NCI-H748 (cell line): ENCODE measurements around the gene TSPAN11.

Source experiments
- DNase-seq: peaks from one replicate; lab custom pipeline; 2025; ENCODE audit not compliant: unreplicated experiment; lab: John Stamatoyannopoulos, UW

TSPAN11 gene

DNA sequence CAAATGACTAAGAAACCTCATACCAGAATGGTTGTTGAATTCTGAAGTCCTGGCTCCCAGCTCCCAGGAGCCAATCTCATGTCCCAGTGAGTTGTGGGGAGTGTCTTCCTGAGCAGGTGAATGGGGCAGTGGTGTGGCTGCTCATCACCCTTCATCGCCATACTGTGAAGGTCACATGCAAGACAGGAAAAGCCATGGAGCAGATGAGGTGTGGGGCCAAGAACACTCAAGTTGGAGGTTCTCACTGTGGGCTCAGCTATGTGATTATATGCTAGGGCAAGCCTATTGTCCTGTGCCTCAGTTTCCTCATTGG lies 16.6 kb upstream of the TSPAN11 start:
- no peak for DNase-seq

DNA sequence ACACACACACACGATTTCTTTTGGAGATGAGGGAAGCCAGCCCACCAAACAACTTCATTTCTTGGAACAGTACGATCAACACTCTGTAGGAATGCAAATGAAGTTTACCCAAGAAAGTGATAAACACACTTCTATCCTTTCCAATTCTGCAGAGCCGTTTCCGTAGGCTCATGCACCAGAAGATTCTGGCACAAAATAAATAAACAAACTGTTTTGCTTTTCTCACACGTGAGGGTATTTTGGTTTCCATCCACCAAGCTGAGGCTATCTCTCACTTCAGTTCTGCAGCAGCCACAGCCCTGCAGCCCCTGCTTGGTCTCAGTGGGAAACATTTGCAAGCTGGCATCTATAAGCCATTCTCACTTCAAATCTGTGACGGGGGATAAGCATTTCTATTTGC lies 15.3 kb upstream of the TSPAN11 start:
- no peak for DNase-seq

DNA sequence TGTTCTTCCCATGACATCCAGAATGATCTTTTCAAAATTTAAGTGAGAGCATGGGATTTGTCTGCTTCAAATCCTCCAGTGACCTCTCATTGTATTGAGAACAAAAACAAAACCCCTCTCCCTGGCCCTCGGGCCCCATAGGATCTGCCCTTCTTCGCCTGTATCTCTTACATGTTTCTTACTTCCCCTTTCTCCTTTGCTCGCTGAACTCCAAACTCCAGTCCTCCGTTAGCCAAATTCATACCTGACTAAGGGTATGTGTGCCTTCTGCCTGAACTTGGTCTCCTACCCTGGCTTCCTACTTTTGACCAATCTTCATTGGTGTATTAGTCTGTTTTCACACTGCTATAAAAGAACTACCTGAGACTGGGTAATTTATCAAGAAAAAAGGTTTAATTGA lies 13.2 kb upstream of the TSPAN11 start:
- no peak for DNase-seq

DNA sequence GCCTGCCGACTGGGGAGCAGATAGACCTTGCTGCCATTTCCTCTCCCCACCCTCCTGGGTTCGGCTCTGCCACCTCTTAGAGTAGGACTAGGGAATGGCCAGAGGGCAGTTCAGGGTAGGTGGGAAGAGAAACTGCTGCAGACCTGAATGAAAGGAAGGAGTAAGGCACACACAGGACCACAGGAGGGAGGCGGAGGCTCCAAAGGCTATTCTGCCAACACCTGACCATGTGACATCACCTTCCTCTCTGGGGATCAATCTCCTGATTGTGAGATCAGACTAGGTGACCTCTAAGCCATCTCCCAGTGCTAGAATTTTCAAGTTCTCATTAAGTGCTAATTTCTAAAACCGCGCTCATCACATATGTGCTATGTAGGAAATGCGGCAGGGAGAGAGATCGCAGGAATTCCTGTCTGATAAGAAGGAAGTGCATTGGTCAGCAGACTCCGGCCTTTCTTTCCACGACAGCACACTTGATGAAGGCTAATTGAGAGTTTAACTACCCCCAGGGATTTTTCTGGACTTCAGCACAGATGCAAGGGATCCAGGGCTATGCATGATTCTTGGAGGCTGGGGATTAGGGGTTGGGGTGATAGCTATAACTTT lies 11.5 kb upstream of the TSPAN11 start:
- DNase-seq = no peak

DNA sequence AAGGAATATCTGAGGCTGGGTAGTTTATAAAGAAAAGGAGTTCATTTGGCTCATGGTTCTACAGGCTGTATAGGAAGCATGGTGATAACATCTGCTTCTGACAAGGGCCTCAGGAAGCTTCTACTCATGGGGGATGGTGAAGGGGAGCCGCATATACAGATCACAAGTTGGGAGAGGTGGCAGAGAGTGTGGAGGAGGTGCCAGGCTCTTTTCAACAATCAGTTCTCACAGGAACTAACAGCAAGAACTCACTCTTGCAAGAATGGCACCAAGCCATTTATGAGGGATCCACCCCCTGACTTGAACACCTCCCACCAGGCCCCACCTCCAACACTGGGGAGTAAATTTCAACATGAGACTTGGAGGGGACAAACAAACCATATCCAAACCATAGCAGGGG lies 3.5 kb upstream of the TSPAN11 start:
- DNase-seq = no peak

DNA sequence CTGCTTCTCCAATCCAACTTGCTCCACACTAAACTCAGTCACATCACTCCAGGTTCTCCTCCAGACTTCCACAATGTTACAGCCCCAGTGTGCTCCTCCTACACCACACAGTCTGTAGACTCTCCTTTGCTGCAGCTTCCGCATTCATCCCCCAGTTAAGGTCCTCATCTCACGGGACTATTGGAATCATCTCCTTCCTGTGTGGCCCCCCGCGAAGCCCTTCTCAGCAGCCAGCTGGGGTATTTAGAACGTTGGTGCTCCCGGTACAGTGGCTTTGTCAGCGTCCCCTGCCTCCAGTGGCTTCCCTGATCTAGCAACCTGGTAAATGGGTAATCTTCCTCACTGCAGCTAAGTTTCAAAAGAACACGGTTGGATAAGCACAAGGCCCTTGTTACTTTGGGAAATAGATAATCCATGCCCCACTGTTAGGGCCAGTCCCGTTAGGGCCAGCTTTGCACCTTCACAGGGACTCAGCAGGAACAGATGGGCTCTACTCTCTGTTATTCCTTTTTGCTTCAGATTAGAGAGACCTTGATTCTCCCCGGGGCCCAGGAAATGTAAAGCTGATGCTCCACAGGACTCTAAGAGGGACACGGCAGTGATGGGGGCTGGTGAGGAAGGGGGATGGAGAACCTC lies 823 bp upstream of the TSPAN11 start:
- no peak for DNase-seq

DNA sequence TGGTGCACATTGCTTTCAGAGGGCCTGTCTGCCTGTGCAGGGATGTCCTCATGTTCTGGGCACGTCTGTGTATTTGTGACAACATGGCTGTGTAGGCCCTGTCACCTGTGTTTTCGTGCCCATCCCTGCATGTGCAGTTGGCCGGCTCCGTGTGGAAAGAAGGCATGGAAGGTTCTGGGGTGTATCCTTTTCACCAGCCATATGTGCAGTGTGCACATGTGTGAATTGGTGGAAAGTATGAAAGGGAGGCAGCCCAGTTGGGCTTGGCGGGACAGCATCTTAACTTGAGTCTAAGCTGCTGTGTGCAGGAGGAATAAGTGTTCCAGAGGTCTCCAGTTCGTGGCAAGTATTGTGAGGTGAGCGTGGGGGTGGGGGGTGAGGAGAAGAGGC lies 669 bp downstream of the TSPAN11 start:
- DNase-seq = no peak

DNA sequence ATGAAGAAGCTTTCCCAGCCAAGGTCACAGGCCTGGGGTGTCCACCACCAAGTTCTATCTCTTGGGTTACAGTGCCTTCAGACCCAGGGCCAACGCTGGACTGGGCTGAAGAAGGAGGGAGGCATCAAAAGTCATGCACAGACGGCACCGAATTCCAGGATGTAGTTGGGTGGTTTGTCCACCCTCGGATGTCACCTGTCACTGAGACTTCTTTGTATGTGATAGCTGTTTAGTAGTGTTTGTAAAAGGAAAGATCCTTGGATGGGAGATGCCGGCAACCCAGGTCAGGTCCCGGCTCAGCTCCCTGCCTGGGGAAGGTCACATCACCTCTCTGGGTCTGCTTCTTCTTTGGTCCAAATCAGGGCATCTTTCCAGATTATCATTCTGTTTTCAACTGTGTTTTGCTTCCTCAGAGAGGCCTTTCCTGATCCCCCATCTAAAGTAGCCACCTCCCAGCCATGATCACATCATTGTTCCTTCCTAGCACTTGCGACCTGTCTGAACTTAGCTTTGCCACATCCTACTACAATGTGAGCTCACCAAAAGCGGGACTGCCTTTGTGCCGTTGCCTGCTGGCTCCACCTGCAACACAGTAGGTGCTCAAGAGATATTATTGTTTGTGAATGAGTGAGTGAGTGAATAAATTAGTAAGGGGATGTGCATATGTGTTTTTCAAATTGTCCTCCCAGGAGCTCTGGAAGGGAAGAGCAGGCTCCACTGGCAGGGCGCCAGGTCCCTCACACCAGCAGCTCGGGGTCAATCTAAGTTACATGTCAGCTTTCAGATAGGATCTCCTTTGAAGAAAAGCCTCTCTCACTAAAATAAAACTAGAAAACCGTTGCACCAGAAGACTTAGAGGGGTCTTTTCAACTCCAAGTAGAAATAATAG lies 2.1 kb downstream of the TSPAN11 start:
- peak; percentile 61 for DNase-seq

DNA sequence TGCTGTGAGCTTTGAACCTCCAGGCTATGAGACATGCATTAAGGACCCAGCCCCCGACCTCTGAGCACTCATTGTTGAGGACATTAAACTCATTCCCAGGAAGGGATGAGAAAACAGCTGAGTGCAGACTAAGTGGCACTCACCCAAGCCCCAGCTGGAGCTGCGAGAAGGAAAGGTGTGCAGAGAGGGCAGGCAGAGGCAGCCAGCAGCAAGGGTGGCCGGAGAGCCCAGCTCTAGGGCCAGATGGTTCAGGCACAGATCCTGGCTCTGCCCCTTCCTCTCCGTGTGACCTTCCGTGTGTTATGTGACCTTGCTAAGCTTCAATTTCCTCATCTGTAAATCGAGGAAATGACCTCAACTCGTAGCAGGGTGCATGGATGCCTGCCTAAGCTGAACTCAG lies 3.7 kb downstream of the TSPAN11 start:
- DNase-seq = no peak

DNA sequence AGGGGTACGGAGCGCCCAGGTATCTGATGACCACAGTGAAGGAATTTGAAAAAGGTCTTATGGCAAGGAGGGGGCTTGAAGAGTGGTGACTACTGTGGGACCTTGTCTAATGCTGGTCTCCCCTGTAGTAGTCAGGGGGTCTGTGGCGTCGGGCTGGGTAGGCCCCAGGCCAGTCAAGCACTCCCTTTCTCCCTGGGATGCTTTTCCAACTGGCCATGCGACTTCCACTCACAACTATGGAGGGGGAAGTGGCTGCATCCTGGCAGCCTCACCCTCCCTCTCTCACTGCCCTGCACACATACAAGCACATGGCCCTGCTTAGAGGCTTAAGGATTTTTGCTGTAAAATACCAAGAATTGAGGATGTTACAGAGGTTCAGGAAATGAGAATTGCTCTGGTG lies 4.1 kb downstream of the TSPAN11 start:
- no peak for DNase-seq

DNA sequence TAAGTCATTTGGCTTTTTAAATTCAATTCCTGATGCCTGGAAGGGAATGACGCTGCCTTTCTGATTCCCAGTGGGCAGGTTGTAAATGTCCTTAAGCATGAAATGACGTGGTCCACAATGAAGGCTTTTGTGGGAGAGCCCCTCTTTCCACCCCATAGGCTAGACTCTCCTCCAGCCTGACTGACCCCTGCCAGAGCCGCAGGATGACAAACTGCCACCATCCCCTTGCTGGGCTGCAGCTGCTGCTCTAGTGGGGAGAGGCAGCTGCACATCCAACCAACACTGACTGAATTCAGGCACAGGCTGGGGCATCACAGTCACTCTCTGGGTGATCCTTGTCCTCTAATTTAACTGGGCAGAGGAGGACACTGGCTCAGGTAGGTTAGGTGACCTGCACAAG lies 6.3 kb downstream of the TSPAN11 start:
- DNase-seq = no peak

DNA sequence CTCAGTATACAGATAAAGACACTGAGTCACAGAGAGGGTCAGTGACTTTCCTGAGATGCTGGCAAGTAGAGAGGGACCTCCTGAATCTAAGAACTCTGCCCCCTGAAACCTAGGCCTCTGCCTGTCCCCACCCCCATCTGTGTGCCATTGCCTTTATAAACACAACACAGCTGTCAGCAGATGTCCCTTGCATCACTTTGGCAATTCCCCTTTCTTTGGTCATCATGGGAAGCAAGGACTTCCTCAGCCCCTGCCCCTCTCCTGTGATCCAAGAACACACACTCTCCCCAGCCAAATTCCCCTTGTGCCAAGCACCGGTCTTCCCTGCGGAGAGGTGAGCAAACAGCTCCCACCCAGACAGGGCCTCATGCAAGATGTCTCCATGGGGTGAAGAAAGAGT lies 8.3 kb downstream of the TSPAN11 start:
- DNase-seq = no peak

DNA sequence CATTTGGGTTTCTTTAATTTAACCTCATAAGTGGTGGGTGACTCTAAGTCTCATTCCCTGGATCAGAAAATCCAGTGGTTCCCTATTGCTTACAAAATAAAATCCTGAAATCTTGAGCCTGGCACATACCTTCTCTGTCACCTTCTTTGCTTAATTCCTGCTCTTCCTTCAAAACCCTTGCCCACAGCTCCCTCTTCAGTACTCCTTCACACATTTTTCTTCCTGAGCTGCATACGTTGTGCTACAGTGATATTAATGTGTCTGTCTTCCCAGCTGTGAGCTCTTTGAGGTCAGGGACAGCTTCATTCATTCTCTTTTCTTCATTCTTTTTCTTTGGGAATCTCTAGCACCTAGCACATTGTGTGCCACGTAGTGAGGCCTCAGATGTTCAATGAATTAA lies 9.5 kb downstream of the TSPAN11 start:
- no peak for DNase-seq

DNA sequence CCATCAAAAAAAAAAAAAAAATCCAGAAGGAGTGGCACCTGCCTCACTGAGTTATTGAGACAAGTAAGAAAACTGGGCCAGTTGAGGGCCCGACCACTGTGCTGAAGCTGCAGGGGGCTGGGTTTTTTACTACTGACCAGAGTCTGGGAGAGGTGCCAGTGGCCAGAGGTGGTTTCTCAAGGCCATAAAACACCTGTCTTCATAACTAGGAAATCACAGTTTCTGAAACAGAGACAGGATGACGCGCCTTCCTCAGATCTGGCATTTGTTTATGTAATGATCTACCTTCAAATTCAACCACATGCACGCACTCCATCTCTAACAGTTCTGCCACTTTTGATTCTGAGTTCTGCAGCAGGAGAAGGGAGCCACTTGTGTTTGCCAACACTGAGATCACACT lies 12.7 kb downstream of the TSPAN11 start:
- no peak for DNase-seq

DNA sequence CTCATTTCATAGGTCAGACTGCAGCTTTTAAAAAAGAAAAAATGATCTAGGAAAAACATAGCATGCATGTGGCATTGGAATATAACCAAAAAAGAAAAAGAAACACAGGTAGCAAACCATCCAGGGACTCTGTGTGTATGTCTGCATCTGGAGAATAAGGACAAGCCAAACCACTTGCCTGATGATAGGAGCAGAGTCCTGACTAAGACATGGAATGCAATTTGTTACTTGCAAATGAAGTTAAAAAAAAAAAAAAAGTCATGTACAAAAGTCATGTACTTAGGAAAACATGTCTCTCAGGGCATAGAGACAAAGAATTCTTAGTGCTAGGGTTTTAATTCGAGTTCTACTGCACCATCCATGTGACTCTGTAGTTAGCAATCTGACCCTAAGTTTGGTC lies 15.9 kb downstream of the TSPAN11 start:
- no peak for DNase-seq

DNA sequence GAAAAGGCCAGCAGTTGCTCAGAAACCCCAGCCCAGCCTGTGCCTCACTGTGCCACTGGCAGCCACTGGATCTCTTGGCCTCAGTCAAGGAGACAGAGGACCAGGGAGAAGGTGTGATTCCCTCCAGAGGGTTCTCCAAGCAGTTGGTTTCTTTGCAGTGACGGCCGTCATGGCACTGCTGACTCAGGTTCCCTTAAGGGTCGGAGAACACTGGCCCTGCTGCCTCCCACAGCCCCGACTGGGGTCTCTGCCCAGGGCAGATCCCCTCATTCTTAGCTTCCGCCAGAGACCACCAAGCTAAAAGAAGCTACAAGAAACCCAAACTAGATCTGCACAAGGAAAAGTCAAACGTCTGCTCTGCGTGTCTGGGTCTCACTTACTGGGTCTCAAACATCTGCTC lies 16.4 kb downstream of the TSPAN11 start:
- no peak for DNase-seq

DNA sequence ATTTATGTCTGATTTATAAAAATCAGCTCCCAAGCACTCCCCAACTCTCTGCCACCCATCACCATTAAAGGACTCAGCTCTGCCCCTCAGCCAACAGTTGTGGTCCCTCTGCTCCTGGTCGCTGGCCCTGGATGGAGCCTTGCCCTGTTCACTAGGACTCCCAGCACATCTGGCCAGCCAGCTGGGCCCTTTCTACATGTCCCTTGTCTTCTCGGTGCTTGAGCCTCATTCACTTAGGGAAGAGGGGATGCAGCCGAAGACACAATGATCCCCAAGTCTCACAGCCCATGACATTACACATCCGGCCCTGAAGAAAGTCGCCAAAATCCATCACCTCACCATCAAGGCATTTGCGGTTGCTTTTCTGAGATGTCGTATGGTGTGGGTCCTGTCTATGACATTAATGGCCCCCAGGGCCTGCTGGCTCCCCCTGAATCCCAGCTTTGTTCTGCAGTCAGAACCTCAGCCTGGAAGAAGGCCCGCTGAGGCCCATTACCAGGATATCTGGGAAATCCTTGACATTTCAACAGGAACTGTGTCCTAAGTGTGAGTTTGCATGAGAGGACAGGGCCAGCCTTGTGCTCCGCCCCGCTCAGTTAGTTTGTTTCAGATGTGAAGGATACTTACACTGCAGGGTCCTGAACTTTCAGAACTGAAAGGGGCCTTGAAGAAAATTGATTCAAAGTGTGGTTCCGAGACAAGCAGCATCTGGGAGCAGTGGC lies 19.1 kb downstream of the TSPAN11 start:
- DNase-seq = no peak

DNA sequence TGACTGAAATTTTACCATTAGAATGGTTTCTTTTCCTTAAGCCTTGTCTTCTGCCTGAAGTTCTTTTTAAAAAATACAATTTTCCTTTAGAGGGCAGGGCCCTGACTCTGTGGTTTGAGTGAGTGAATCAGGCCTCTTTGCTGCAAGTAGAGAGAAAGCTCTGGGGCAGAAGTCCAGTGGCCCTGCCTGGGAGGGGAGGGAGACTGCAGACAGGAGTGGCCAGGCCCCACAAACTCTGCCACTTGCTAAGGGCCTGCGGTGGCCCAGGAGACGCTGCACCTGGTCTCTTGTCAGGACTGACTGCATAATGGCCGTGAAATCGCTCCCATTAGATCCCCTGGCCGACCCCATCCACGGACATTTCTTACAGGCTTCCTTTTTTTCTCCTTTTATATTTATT lies 25.5 kb downstream of the TSPAN11 start:
- DNase-seq = no peak

DNA sequence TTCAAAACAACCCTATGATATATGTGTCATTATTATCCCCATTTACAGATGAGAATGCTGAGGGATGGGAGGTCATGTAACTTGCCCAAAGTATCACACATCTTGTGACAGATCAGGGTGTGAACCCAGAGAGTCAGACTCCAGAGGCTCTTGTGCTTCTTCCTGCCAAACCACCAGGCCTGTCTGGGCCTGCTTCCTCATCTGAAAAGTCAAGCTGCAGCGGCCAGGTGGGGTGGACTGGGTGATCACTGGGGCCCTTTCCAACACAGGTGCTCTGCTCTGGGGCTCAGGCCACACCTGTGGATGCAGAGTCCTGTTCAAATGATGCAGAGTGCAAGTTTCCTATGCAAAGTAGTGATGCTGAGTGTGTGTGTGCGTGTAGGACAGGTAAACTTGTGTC lies 26.7 kb downstream of the TSPAN11 start:
- DNase-seq = no peak

DNA sequence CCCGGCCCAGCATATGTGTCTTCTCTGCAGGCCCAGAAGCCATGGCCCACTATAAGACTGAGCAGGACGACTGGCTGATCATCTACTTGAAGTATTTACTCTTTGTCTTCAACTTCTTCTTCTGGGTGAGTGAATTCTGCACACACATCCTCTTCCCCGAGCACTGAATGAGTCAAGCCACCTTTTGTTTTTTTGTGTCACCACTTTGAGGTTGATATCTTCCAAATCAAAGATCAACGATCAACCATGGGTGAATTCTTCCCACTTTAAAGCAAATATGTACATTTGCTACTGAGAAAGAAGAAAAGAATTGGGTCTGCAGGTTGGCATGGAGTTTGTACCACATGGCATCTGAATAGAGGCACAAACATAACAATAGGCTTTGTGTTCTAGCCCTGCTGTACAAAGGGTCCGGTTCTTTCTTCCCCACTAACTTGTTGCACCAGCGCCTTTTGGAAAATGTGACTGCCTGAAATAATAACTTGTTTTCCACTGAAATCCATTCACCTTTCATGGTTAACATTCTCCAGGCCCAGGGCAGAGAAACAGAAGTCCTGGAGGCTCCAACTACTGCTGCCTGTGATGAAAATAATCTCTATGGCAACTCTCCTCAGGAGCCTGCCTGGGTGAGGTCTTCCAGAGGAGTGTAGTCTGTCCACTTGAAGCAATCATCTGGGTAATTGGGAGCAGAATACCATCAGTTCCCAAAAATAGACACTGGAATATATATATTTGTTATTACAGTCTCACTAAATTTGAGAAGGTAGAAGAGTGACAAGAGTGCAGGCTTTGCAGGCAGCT lies 27.6 kb downstream of the TSPAN11 start:
- DNase-seq = no peak

DNA sequence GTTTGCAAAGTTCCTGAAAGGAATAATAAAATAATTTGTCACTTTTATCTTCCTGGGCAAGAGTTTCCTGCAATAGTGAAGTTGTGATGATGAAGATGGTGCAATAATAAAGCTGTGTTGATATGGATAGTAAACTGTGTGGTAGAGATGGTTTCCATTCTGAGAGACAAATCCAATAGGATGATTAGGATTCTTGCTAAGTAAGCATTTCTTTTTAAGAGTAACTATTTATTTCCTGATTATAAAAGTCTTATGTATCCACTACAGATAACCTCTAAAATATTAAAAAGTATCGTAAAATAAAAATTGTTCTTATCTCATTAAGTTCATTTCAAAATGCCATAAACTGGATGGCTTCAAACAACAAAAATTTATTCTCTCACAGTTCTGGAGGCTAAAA lies 28.7 kb downstream of the TSPAN11 start:
- DNase-seq = no peak
